Upper lobe of right lung (tissue), 1 donor: ENCODE results near the gene STK32C. TPM values are rescaled to one million over a fixed set of nuclear protein-coding genes. Genes with fewer than 3 reads are reported as not detected.

Experiments used
- ATAC-seq: fragments of 200-7000 bp; cut with Tn5 transposase; one replicate; pipeline ENCODE4 v1.9.1; 2020; ENCODE audit warnings: mild to moderate bottlenecking, moderate library complexity
- DNase-seq: peaks from one replicate; pipeline ENCODE4 v3.0.0-alpha.2; 2020
- H3K27ac ChIP-seq: fragments of 200-600 bp; one replicate; pipeline ENCODE4 v1.8.0; 2022
- H3K27me3 ChIP-seq: fragments of 200-600 bp; one replicate; pipeline ENCODE4 v1.8.0; 2022; ENCODE audit warnings: mild to moderate bottlenecking
- H3K36me3 ChIP-seq: fragments of 200-600 bp; one replicate; pipeline ENCODE4 v1.8.0; 2022
- H3K4me1 ChIP-seq: fragments of 200-600 bp; one replicate; pipeline ENCODE4 v1.8.0; 2022
- H3K4me3 ChIP-seq: fragments of 200-600 bp; one replicate; pipeline ENCODE4 v1.8.0; 2022; ENCODE audit warnings: mild to moderate bottlenecking
- H3K9me3 ChIP-seq: fragments of 200-600 bp; one replicate; pipeline ENCODE4 v1.8.0; 2022
- CTCF ChIP-seq: fragments of 200-600 bp; IDR thresholded peaks from one replicate; pipeline ENCODE4 v1.8.0; 2022; ENCODE audit warnings: antibody characterized with exemption
- intact Hi-C: fragments of 100-400 bp; cut with DNase I; formaldehyde crosslinking; loops from one replicate; pipeline ENCODE4 v1.11.0; 2022
- total RNA-seq: library from RNA; stranded (reverse); fragmentation: NEBNext Ultra II Directional; extraction: Animal tissue kit (Norgen Biotek cat#: 25700); gene quantifications from one replicate; pipeline ENCODE4 v1.2.1, GENCODE V29; 2021
- donor health status: DM: no; HTN: yes; CAD: no; lungs with severe emphysema.

Gene STK32C
- total RNA-seq, 1 donor from 2014 or later = 13.2 TPM

GRCh38 chr10:132196178-132197113, 111.3 kb downstream of the STK32C start:
- H3K4me3 ChIP-seq = no peak overlapping the region
- TF ChIP-seq CTCF = no peak
- no peaks in the 10 kb centered on the region for H3K36me3 ChIP-seq
- H3K27me3 ChIP-seq = no peaks in the 10 kb centered on the region
- ATAC-seq (no peak), DNase-seq (peak; percentile 48)
- intact Hi-C loops = no loop called here
- no peak overlapping the region for H3K27ac ChIP-seq
- no peaks in the 10 kb centered on the region for H3K9me3 ChIP-seq
- H3K4me1 ChIP-seq = no peaks in the 10 kb centered on the region

GRCh38 chr10:132195366-132196075, 112.2 kb downstream of the STK32C start:
- H3K27ac ChIP-seq = no peak overlapping the region
- intact Hi-C loops = no loop called here
- ATAC-seq (no peak), DNase-seq (no peak)
- no peaks in the 10 kb centered on the region for H3K27me3 ChIP-seq
- no peaks in the 10 kb centered on the region for H3K4me1 ChIP-seq
- no peak overlapping the region for H3K4me3 ChIP-seq
- H3K9me3 ChIP-seq = no peaks in the 10 kb centered on the region
- H3K36me3 ChIP-seq = no peaks in the 10 kb centered on the region
- no peak for TF ChIP-seq CTCF

GRCh38 chr10:132194726-132195125, 113.0 kb downstream of the STK32C start:
- H3K27me3 ChIP-seq = no peaks in the 10 kb centered on the region
- intact Hi-C loops = no loop called here
- no peaks in the 10 kb centered on the region for H3K4me1 ChIP-seq
- no peak overlapping the region for H3K27ac ChIP-seq
- TF ChIP-seq CTCF = no peak
- DNase-seq (no peak), ATAC-seq (no peak)
- H3K36me3 ChIP-seq = no peaks in the 10 kb centered on the region
- no peak overlapping the region for H3K4me3 ChIP-seq
- H3K9me3 ChIP-seq = no peaks in the 10 kb centered on the region

GRCh38 chr10:132193907-132194552, 113.7 kb downstream of the STK32C start:
- H3K27ac ChIP-seq = no peak overlapping the region
- no peak for DNase-seq
- peak; percentile 37 for ATAC-seq
- intact Hi-C loops = no loop called here
- no peak overlapping the region for H3K4me3 ChIP-seq
- no peaks in the 10 kb centered on the region for H3K4me1 ChIP-seq
- H3K27me3 ChIP-seq = peaks cover 1% of the 10 kb centered on the region
- H3K36me3 ChIP-seq = no peaks in the 10 kb centered on the region
- TF ChIP-seq CTCF = no peak
- H3K9me3 ChIP-seq = no peaks in the 10 kb centered on the region

GRCh38 chr10:132192991-132193665, 114.6 kb downstream of the STK32C start:
- DNase-seq (no peak), ATAC-seq (no peak)
- no peaks in the 10 kb centered on the region for H3K36me3 ChIP-seq
- H3K4me3 ChIP-seq = no peak overlapping the region
- no peaks in the 10 kb centered on the region for H3K9me3 ChIP-seq
- intact Hi-C loops = no loop called here
- no peak for TF ChIP-seq CTCF
- H3K4me1 ChIP-seq = peaks cover under 1% of the 10 kb centered on the region
- peaks cover 10% of the 10 kb centered on the region for H3K27me3 ChIP-seq
- no peak overlapping the region for H3K27ac ChIP-seq
